Psoas muscle (tissue), 8 donors: ENCODE data around the gene OBP2A. TPM values are rescaled to one million over a fixed set of nuclear protein-coding genes. Genes with fewer than 3 reads are reported as not detected.

Source experiments
- ATAC-seq, 4 donors: fragments of 200-7000 bp; cut with Tn5 transposase; one replicate each; pipeline ENCODE4 v1.9.1; 2020; ENCODE audit warnings: moderate library complexity in 3 of 4, mild to moderate bottlenecking in 2 of 4
- DNase-seq, 2 donors: peaks; one replicate each; pipeline ENCODE4 v3.0.0-alpha.2; 2020
- H3K27ac ChIP-seq: fragments of 200-600 bp; one replicate; pipeline ENCODE4 v1.8.0; 2022
- H3K27me3 ChIP-seq, 3 donors: fragments of 200-600 bp in 1 of 3; one replicate each; pipeline versions ENCODE4 v1.6.1 to v1.8.0; 2013 to 2022; ENCODE audit warnings: low read length in 2 of 3, mild to moderate bottlenecking in 2 of 3, moderate library complexity in 1 of 3; ENCODE audit not compliant: insufficient read depth in 3 of 3
- H3K36me3 ChIP-seq, 2 donors: fragments of 200-600 bp in 1 of 2; one replicate each; pipeline versions ENCODE4 v1.6.1 to v1.8.0; 2013 to 2022; ENCODE audit warnings: low read depth in 1 of 2, mild to moderate bottlenecking in 1 of 2, moderate library complexity in 1 of 2; ENCODE audit not compliant: insufficient read depth in 1 of 2
- H3K4me1 ChIP-seq: fragments of 200-600 bp; one replicate; pipeline ENCODE4 v1.8.0; 2022
- H3K4me3 ChIP-seq: fragments of 200-600 bp; one replicate; pipeline ENCODE4 v1.8.0; 2022; ENCODE audit warnings: mild to moderate bottlenecking
- H3K9me3 ChIP-seq: fragments of 200-600 bp; one replicate; pipeline ENCODE4 v1.8.0; 2022
- WGBS, 3 donors: extraction: QIAGEN DNeasy Blood & Tissue Kit; methylation state at CpG; one replicate each; pipeline versions ENCODE4 v1.1.6 to v1.1.7; 2013; 5-methylcytosine and 5-hydroxymethylcytosine counted together
- intact Hi-C, 2 donors: fragments of 100-400 bp; cut with DNase I; formaldehyde crosslinking; loops; one replicate each; pipeline versions ENCODE4 v1.11.0 to v1.14.2; 2022
- polyA plus RNA-seq, 3 donors: library from polyadenylated mRNA; stranded (reverse); fragments of 200-250 nt; gene quantifications; one replicate each; pipeline ENCODE4 v1.2.3, GENCODE V29; 2013
- total RNA-seq, 4 donors: library from RNA; stranded (reverse); fragmentation: NEBNext Ultra II Directional in 2 of 4; extraction: Animal tissue kit (Norgen Biotek cat#: 25700) in 2 of 4; gene quantifications; one replicate each; pipeline versions ENCODE4 v1.2.1 to v1.2.4, GENCODE V29; 2021 to 2023
- TF ChIP-seq, protein P1 (sequence below): fragments of 200-600 bp; IDR thresholded peaks from one replicate; pipeline ENCODE4 v1.8.0; 2022; ENCODE audit warnings: antibody characterized with exemption
- donor health status: healthy with polysubstance abuse.
- donor health status: DM: no; HTN: no; CAD: no; lungs with moderate emphysema.
- donor health status: Bipolar disorder and iron deficiency.
- donor health status: healthy.
- donor health status: DM: yes; HTN: yes; CAD: no.
- donor health status: DM: no; HTN: no; CAD: no.
- donor health status: DM: no; HTN: no; CAD: no.
- donor health status: DM: yes; HTN: yes; CAD: no.

Gene OBP2A
- total and polyA plus RNA-seq, 7 donors = not detected

GRCh38 chr9:135586601-135587109 lies 40.7 kb downstream of the OBP2A start:
- Histone ChIP-seq H3K27me3 (peaks cover 0 to 38% (median 11%) of the 10 kb centered on the region in 3 donors), H3K36me3 (no peaks in the 10 kb centered on the region), H3K27ac (no peak overlapping the region), H3K4me3 (no peak overlapping the region), H3K4me1 (no peaks in the 10 kb centered on the region), H3K9me3 (no peaks in the 10 kb centered on the region)
- peak in 1 of 2 donors; percentile 11 for DNase-seq
- no peak for ATAC-seq
- TF ChIP-seq, protein P1, sequence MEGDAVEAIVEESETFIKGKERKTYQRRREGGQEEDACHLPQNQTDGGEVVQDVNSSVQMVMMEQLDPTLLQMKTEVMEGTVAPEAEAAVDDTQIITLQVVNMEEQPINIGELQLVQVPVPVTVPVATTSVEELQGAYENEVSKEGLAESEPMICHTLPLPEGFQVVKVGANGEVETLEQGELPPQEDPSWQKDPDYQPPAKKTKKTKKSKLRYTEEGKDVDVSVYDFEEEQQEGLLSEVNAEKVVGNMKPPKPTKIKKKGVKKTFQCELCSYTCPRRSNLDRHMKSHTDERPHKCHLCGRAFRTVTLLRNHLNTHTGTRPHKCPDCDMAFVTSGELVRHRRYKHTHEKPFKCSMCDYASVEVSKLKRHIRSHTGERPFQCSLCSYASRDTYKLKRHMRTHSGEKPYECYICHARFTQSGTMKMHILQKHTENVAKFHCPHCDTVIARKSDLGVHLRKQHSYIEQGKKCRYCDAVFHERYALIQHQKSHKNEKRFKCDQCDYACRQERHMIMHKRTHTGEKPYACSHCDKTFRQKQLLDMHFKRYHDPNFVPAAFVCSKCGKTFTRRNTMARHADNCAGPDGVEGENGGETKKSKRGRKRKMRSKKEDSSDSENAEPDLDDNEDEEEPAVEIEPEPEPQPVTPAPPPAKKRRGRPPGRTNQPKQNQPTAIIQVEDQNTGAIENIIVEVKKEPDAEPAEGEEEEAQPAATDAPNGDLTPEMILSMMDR = no peak
- intact Hi-C loops = no loop called here
- 59 to 64% (median 63%) methylated on average over 15 of the region's 15 CpGs for WGBS, 3 donors

DNA sequence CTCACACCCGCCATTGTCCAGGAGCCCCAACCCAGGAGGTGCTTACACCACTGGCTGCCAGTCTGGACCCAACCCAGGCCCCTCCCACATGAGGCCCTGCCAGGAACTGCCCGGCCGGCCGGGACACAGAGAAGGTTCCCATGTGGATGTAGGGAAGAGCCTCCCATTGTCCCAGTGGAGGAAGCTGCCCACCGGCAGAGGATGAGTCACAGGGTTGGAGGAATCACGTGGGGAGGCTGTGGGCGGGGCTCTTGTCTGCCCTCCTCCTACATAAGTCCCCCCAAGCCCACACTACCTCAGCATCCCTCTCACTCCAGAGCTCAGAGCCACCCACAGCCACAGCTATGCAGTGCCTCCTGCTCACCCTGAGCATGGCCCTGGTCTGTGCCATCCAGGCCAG lies 41.7 kb downstream of the OBP2A start:
- 10% methylated on average over 7 of the region's 7 CpGs; no CpG with 5 or more reads in 2 of the 3 donors for WGBS, 3 donors

DNA sequence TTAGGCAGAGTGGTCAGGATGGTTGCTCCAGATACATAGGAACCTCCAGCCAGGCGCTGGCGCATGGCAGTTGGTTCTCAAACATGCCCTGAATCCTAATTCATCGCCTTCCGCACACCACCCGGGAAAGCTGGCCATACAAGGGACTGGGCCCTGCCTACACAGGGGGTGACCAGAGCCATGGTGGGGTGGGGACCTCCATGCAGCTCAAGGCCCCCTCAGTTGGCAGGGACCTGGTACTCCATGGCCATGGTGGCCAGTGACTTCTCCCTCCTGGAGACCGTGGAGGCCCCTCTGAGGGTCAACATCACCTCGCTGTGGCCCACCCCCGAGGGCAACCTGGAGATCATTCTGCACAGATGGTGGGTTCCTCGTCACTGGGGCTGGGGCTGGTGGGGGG lies 42.4 kb downstream of the OBP2A start:
- Histone ChIP-seq H3K27ac (no peak overlapping the region), H3K4me1 (no peaks in the 10 kb centered on the region), H3K36me3 (no peaks in the 10 kb centered on the region), H3K4me3 (no peak overlapping the region), H3K9me3 (no peaks in the 10 kb centered on the region), H3K27me3 (peaks cover 0 to 43% (median 11%) of the 10 kb centered on the region in 3 donors)
- 92 to 96% (median 93%) methylated on average over 9 of the region's 9 CpGs for WGBS, 3 donors
- TF ChIP-seq, protein P1 = no peak
- ATAC-seq (no peak), DNase-seq (peak in 1 of 2 donors; percentile 9)
- intact Hi-C loops = no loop called here

More for the DNA sequence above, 41.7 kb downstream of the OBP2A start:
- DNase-seq = no peak
- ATAC-seq = no peak
- TF ChIP-seq, protein P1 = no peak
- Histone ChIP-seq H3K4me1 (no peaks in the 10 kb centered on the region), H3K27me3 (peaks cover 0 to 44% (median 11%) of the 10 kb centered on the region in 3 donors), H3K9me3 (no peaks in the 10 kb centered on the region), H3K27ac (no peak overlapping the region), H3K4me3 (no peak overlapping the region), H3K36me3 (no peaks in the 10 kb centered on the region)
- intact Hi-C loops = no loop called here

GRCh38 chr9:135588886-135589595 lies 43.1 kb downstream of the OBP2A start:
- Histone ChIP-seq H3K36me3 (no peaks in the 10 kb centered on the region), H3K27me3 (peaks cover 0 to 38% (median 11%) of the 10 kb centered on the region in 3 donors), H3K4me3 (no peak overlapping the region), H3K27ac (no peak overlapping the region), H3K9me3 (no peaks in the 10 kb centered on the region), H3K4me1 (no peaks in the 10 kb centered on the region)
- DNase-seq = peak in 1 of 2 donors; percentile 39
- WGBS, 3 donors = 80 to 88% (median 87%) methylated on average over 20 of the region's 20 CpGs
- intact Hi-C loops = no loop called here
- TF ChIP-seq, protein P1 = no peak
- ATAC-seq = no peak
